Measurements from ENCODE around the gene YY1AP1. TPM values are rescaled to one million over a fixed set of nuclear protein-coding genes. Genes with fewer than 3 reads are reported as not detected.

Gene YY1AP1
- total RNA-seq, 2 experiments from 2014 or later: 82.1 to 93.4 TPM

DNA sequence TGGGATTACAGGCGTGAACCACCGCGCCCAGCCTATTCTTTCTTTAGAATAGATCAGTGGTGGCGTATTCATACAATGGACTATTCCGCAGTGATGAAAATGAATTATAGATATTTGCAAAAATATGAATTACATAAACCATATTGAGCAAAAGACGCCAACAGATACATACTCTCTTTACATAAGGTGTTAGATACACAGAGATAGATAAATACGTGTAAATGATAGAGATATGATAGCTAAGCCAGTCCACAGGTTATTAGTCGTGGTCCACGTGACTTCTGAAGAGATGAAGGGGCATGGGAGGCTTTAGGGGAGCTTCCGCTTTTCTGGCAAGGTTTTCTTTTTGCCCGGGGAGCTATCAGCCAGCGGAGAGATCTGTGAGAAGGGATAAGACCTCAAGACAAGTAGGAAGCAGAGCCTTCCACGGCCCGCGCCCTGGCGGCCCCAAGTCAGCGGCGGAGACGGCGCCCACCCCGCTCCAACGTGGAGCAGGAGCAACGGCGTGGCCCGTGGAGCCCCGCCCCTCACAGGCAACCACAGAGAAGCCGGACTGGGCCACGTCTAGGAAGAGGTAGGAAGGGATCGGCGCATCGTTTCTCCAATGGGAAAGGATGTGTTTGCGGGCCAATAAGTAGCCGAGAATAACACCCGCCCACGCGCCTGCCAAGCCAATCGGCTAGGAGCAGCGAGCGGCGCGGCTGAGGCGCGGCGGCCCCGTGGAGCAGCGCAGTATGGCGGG is 78.9 kb downstream of the YY1AP1 start, which contains the start of gene MSTO1:
Gene MSTO1, plus strand, starts transcription at position 704 of the 742 bp plus-strand sequence. Its CDS starts 31 bp downstream, at position 735.
- Mint-ChIP-seq H3K27me3 (no peaks in the 10 kb centered on the region), H3K36me3 (peaks cover 11% of the 10 kb centered on the region), H3K4me1 (peaks cover 3% of the 10 kb centered on the region), H3K9me3 (no peaks in the 10 kb centered on the region), H3K4me3 (peak within 1 kb of the TSS; percentile 92), H3K27ac (peak within 1 kb of the TSS; percentile 82)
- DNase-seq (peak; percentile 88), ATAC-seq (ENCODE audit: low read depth) (peak; percentile 98)
- POLR2A ChIA-PET: interaction anchor here (1.4 kb wide), 1 partner anchor 286 kb away, joined by 4 read pairs; no protein-coding TSS in a partner anchor

Other genes starting within 250 kb of the YY1AP1 start
- gene ASH1L, start 126.0 kb downstream of the YY1AP1 start, total RNA-seq: 10 to 100 TPM; 57.8 to 62.3 TPM
- gene MSTO1, start 78.6 kb downstream of the YY1AP1 start, total RNA-seq: 10 to 100 TPM; 69.0 to 74.5 TPM
- 100 to 1,000 TPM; 119 to 128 TPM for gene DAP3, start 317 bp upstream of the YY1AP1 start, total RNA-seq
- gene GON4L, start 168.4 kb upstream of the YY1AP1 start, total RNA-seq: 10 to 100 TPM; 92.4 to 94.4 TPM
- gene SYT11, start 170.8 kb upstream of the YY1AP1 start, total RNA-seq: 10 to 100 TPM; 13.6 to 15.1 TPM
- 10 to 100 TPM; 31.3 to 32.8 TPM for gene RIT1, start 222.6 kb upstream of the YY1AP1 start, total RNA-seq
- gene KHDC4, start 245.6 kb upstream of the YY1AP1 start, total RNA-seq: 10 to 100 TPM; 91.6 to 94.5 TPM